Type B pancreatic cell (in vitro differentiated cells): Measurements from ENCODE around the gene ASCC2. TPM values are rescaled to one million over a fixed set of nuclear protein-coding genes. Genes with fewer than 3 reads are reported as not detected.
"Not testable (repeated sequence)": the region's sequence is repeated elsewhere in the genome, so short reads cannot be mapped to it uniquely, and the experiment has no call there.

ENCODE experiments used
- DNase-seq: peaks from one replicate; pipeline ENCODE4 v3.0.0; 2021; ENCODE audit warnings: mixed read lengths; ENCODE audit not compliant: unreplicated experiment; ENCODE audit errors: extremely low spot score
- H3K27ac Mint-ChIP-seq: 2 replicates; pipeline ENCODE4 v1.8.0; 2021; ENCODE audit warnings: mild to moderate bottlenecking, mixed read lengths
- H3K27me3 Mint-ChIP-seq: 2 replicates; pipeline ENCODE4 v1.8.0; 2021; ENCODE audit warnings: mixed read lengths
- H3K36me3 Mint-ChIP-seq: 2 replicates; pipeline ENCODE4 v1.8.0; 2021; ENCODE audit warnings: mixed read lengths
- H3K4me1 Mint-ChIP-seq: one replicate; pipeline ENCODE4 v1.8.0; 2021; ENCODE audit warnings: mixed read lengths; ENCODE audit not compliant: unreplicated experiment
- H3K4me3 Mint-ChIP-seq: 2 replicates; pipeline ENCODE4 v1.8.0; 2021; ENCODE audit warnings: mild to moderate bottlenecking, mixed read lengths
- H3K9me3 Mint-ChIP-seq: 2 replicates; pipeline ENCODE4 v1.8.0; 2021; ENCODE audit warnings: mixed read lengths
- total RNA-seq: library from RNA; stranded (reverse); gene quantifications from 2 replicates; pipeline ENCODE4 v1.2.1, GENCODE V29; 2021; ENCODE audit warnings: low replicate concordance
- TF ChIP-seq, protein P1 (sequence below): fragments of 200-600 bp; sonication (generic); conservative IDR thresholded peaks from 2 replicates; pipeline ENCODE4 v1.5.0; 2021; ENCODE audit warnings: antibody characterized with exemption, mild to moderate bottlenecking

Gene ASCC2
- total RNA-seq, 1 donor from 2014 or later = 47.6 TPM

DNA sequence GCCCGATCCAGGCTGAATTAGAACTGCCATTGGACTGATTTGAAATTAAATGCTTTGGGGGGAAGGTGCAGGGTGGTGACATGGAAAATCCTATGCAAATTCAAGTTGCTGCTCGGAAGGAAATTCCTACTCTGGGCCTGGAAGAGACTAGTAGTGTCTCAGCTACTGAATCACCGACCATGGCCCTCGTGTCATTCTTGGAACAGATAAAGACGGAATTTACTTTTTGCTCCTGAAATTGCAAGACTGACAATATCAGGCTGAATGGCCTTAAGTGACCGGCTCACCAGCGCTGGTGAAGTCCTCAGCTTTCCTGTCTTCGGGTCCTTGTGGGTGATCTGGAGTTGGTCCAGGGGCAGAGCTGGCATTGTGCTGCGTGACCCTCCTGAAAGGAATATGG, 6.1 kb downstream of the ASCC2 start:
- Mint-ChIP-seq H3K27me3 (no peaks in the 10 kb centered on the region), H3K4me1 (peaks cover 15% of the 10 kb centered on the region), H3K36me3 (peaks cover 5% of the 10 kb centered on the region), H3K9me3 (no peaks in the 10 kb centered on the region), H3K4me3 (no peak overlapping the region), H3K27ac (no peak overlapping the region)
- TF ChIP-seq, protein P1, sequence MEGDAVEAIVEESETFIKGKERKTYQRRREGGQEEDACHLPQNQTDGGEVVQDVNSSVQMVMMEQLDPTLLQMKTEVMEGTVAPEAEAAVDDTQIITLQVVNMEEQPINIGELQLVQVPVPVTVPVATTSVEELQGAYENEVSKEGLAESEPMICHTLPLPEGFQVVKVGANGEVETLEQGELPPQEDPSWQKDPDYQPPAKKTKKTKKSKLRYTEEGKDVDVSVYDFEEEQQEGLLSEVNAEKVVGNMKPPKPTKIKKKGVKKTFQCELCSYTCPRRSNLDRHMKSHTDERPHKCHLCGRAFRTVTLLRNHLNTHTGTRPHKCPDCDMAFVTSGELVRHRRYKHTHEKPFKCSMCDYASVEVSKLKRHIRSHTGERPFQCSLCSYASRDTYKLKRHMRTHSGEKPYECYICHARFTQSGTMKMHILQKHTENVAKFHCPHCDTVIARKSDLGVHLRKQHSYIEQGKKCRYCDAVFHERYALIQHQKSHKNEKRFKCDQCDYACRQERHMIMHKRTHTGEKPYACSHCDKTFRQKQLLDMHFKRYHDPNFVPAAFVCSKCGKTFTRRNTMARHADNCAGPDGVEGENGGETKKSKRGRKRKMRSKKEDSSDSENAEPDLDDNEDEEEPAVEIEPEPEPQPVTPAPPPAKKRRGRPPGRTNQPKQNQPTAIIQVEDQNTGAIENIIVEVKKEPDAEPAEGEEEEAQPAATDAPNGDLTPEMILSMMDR = no peak
- no peak for DNase-seq

GRCh38 chr22:29831186-29831921, 6.7 kb downstream of the ASCC2 start:
- Mint-ChIP-seq H3K4me1 (peaks cover 12% of the 10 kb centered on the region), H3K27me3 (no peaks in the 10 kb centered on the region), H3K36me3 (peaks cover 5% of the 10 kb centered on the region), H3K9me3 (no peaks in the 10 kb centered on the region), H3K4me3 (no peak overlapping the region), H3K27ac (no peak overlapping the region)
- TF ChIP-seq, protein P1 = no peak
- DNase-seq = no peak

- Mint-ChIP-seq H3K4me1 (peaks cover 6% of the 10 kb centered on the region), H3K36me3 (peaks cover 5% of the 10 kb centered on the region), H3K27me3 (no peaks in the 10 kb centered on the region), H3K27ac (no peak overlapping the region), H3K9me3 (no peaks in the 10 kb centered on the region), H3K4me3 (no peak overlapping the region)
- DNase-seq = no peak
- TF ChIP-seq, protein P1 = no peak
These were observed 7.5 kb downstream of the ASCC2 start for GRCh38 chr22:29830585-29830984.

DNA sequence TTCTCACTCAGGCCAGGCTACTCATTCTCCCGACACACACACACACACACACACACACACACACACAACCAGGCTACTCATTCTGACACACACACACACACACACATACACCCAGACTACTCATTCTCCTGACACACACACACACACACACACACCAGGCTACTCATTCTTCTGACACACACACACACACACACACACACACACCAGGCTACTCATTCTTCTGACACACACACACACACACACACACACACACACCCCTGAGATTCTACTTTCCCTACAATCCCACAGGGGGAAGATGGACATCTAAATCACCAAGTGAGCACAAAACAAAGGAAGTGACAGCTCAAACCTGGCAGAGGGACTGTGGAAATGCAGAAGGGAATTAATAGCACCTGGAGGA, 10.3 kb downstream of the ASCC2 start:
- DNase-seq, H3K9me3 Mint-ChIP-seq, H3K4me3 Mint-ChIP-seq, H3K27me3 Mint-ChIP-seq, H3K4me1 Mint-ChIP-seq: not testable (repeated sequence)
- H3K27ac Mint-ChIP-seq = peak overlapping the region; percentile 61
- peaks cover 16% of the 10 kb centered on the region for H3K36me3 Mint-ChIP-seq

DNA sequence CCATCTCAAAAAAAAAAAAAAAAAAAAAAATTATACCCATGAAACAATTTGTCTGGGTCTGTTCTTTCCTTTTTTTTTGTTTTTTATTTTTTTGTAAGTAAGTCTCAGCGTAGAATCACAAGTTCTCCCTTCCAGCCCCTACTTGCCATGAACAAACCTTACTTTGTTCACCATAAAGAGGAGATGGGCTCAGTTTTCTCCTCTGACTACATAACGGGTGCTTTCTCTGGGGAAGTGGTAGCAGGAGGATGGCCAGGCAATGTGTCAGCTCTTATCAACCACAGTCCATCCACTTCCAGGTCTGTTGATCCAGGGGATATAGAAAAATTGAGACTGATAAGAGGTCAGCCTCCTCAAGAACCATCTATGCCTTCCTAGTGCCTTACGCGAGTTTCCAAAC, 11.0 kb downstream of the ASCC2 start:
- Mint-ChIP-seq H3K4me1 (peaks cover 6% of the 10 kb centered on the region), H3K36me3 (peaks cover 16% of the 10 kb centered on the region), H3K9me3 (no peaks in the 10 kb centered on the region), H3K27ac (no peak overlapping the region), H3K4me3 (no peak overlapping the region), H3K27me3 (no peaks in the 10 kb centered on the region)
- TF ChIP-seq, protein P1 = no peak
- no peak for DNase-seq

- Mint-ChIP-seq H3K27me3 (peaks cover 2% of the 10 kb centered on the region), H3K4me3 (no peak overlapping the region)
These were observed 12.5 kb downstream of the ASCC2 start for GRCh38 chr22:29825578-29825977.

More at GRCh38 chr22:29825578-29825977, 12.5 kb downstream of the ASCC2 start:
- no peak overlapping the region for H3K27ac Mint-ChIP-seq
- DNase-seq = no peak
- TF ChIP-seq, protein P1 = no peak
- no peaks in the 10 kb centered on the region for H3K9me3 Mint-ChIP-seq
- peaks cover 24% of the 10 kb centered on the region for H3K36me3 Mint-ChIP-seq
- H3K4me1 Mint-ChIP-seq = peaks cover 12% of the 10 kb centered on the region
